Upper lobe of right lung (tissue), 1 donor: ENCODE measurements around the gene SPPL2C. TPM values are rescaled to one million over a fixed set of nuclear protein-coding genes. Genes with fewer than 3 reads are reported as not detected.

Experiments
- ATAC-seq: fragments of 200-7000 bp; cut with Tn5 transposase; one replicate; pipeline ENCODE4 v1.9.1; 2020; ENCODE audit warnings: mild to moderate bottlenecking, moderate library complexity
- DNase-seq: peaks from one replicate; pipeline ENCODE4 v3.0.0-alpha.2; 2020
- H3K27ac ChIP-seq: fragments of 200-600 bp; one replicate; pipeline ENCODE4 v1.8.0; 2022
- H3K27me3 ChIP-seq: fragments of 200-600 bp; one replicate; pipeline ENCODE4 v1.8.0; 2022; ENCODE audit warnings: mild to moderate bottlenecking
- H3K36me3 ChIP-seq: fragments of 200-600 bp; one replicate; pipeline ENCODE4 v1.8.0; 2022
- H3K4me1 ChIP-seq: fragments of 200-600 bp; one replicate; pipeline ENCODE4 v1.8.0; 2022
- H3K4me3 ChIP-seq: fragments of 200-600 bp; one replicate; pipeline ENCODE4 v1.8.0; 2022; ENCODE audit warnings: mild to moderate bottlenecking
- H3K9me3 ChIP-seq: fragments of 200-600 bp; one replicate; pipeline ENCODE4 v1.8.0; 2022
- CTCF ChIP-seq: fragments of 200-600 bp; IDR thresholded peaks from one replicate; pipeline ENCODE4 v1.8.0; 2022; ENCODE audit warnings: antibody characterized with exemption
- intact Hi-C: fragments of 100-400 bp; cut with DNase I; formaldehyde crosslinking; loops from one replicate; pipeline ENCODE4 v1.11.0; 2022
- total RNA-seq: library from RNA; stranded (reverse); fragmentation: NEBNext Ultra II Directional; extraction: Animal tissue kit (Norgen Biotek cat#: 25700); gene quantifications from one replicate; pipeline ENCODE4 v1.2.1, GENCODE V29; 2021
- donor health status: DM: no; HTN: yes; CAD: no; lungs with severe emphysema.

The SPPL2C gene
- total RNA-seq, 1 donor from 2014 or later: not detected

- H3K4me1 ChIP-seq: no peaks in the 10 kb centered on the region
- no peak for ATAC-seq
- H3K4me3 ChIP-seq: no peak overlapping the region
Measured at GRCh38 chr17:45812102-45812501, 32.6 kb upstream of the SPPL2C start.

GRCh38 chr17:45813048-45813725 lies 31.5 kb upstream of the SPPL2C start:
- intact Hi-C loops: no loop called here
- no peaks in the 10 kb centered on the region for H3K4me1 ChIP-seq
- DNase-seq (no peak), ATAC-seq (no peak)
- TF ChIP-seq CTCF: no peak
- no peaks in the 10 kb centered on the region for H3K36me3 ChIP-seq
- no peak overlapping the region for H3K27ac ChIP-seq
- H3K27me3 ChIP-seq: peaks cover 10% of the 10 kb centered on the region
- no peaks in the 10 kb centered on the region for H3K9me3 ChIP-seq
- no peak overlapping the region for H3K4me3 ChIP-seq

More at GRCh38 chr17:45812102-45812501, 32.6 kb upstream of the SPPL2C start:
- no peaks in the 10 kb centered on the region for H3K9me3 ChIP-seq
- no peak for DNase-seq
- H3K36me3 ChIP-seq: no peaks in the 10 kb centered on the region
- peaks cover 10% of the 10 kb centered on the region for H3K27me3 ChIP-seq
- H3K27ac ChIP-seq: no peak overlapping the region
- no peak for TF ChIP-seq CTCF
- intact Hi-C loops: no loop called here

- no peak for ATAC-seq
- no peaks in the 10 kb centered on the region for H3K9me3 ChIP-seq
Measured at GRCh38 chr17:45814622-45815606, 29.8 kb upstream of the SPPL2C start.

GRCh38 chr17:45815752-45816151 lies 28.9 kb upstream of the SPPL2C start:
- no peak for TF ChIP-seq CTCF
- peaks cover 10% of the 10 kb centered on the region for H3K27me3 ChIP-seq
- H3K4me1 ChIP-seq: no peaks in the 10 kb centered on the region
- H3K4me3 ChIP-seq: no peak overlapping the region
- intact Hi-C loops: no loop called here
- no peak for DNase-seq
- ATAC-seq: no peak
- H3K36me3 ChIP-seq: no peaks in the 10 kb centered on the region
- H3K9me3 ChIP-seq: no peaks in the 10 kb centered on the region
- no peak overlapping the region for H3K27ac ChIP-seq

More at GRCh38 chr17:45814622-45815606, 29.8 kb upstream of the SPPL2C start:
- Histone ChIP-seq H3K4me3 (no peak overlapping the region), H3K27me3 (peaks cover 10% of the 10 kb centered on the region), H3K4me1 (no peaks in the 10 kb centered on the region), H3K27ac (no peak overlapping the region), H3K36me3 (no peaks in the 10 kb centered on the region)
- no peak for TF ChIP-seq CTCF
- intact Hi-C loops: no loop called here
- DNase-seq: no peak

- Histone ChIP-seq H3K27ac (no peak overlapping the region), H3K9me3 (no peaks in the 10 kb centered on the region), H3K36me3 (no peaks in the 10 kb centered on the region), H3K4me3 (no peak overlapping the region), H3K4me1 (no peaks in the 10 kb centered on the region), H3K27me3 (peaks cover 6% of the 10 kb centered on the region)
- ATAC-seq: peak; percentile 80
- intact Hi-C loops: no loop called here
- no peak for TF ChIP-seq CTCF
- DNase-seq: peak; percentile 74
Measured at GRCh38 chr17:45818041-45818440, 26.6 kb upstream of the SPPL2C start.
